Measurements from ENCODE around the gene UBR1.

Gene UBR1

DNA sequence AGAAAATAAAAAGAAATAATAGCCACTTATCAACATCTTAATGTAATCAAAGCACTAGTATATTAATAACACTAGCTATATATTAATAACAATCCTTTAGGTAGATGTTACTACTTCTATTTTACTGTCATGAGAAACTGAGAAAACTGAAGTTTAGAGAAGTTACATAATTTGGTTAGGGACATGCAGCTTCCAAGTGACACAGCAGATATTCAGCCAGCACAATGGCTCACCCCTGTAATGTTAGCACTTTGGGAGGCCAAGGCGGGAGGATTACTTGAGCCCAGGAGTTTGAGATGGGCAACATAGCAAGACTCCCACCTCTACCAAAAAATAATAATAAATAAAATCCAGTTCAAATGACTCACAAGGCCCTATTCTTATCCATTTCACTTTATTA is 1.9 kb upstream of the UBR1 start:
- DNase-seq (ENCODE audit: low spot score) = no peak

DNA sequence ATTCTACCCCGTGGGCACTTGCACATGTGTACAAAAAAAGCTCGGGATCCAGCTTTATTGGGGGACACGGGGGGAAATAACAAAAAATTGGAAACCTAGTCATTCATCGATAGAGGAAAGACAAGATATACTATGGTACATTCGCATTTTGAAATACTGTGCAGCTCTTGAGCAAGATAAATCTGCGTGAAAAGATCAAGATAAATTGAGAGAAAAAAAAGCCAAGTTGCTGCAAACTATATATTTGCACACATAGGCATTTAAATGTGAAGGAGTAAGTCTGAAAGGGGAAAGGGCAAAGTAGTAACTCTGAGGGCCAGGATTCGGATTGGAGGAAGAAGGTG is 620 bp upstream of the UBR1 start:
- DNase-seq (ENCODE audit: low spot score) = no peak

DNA sequence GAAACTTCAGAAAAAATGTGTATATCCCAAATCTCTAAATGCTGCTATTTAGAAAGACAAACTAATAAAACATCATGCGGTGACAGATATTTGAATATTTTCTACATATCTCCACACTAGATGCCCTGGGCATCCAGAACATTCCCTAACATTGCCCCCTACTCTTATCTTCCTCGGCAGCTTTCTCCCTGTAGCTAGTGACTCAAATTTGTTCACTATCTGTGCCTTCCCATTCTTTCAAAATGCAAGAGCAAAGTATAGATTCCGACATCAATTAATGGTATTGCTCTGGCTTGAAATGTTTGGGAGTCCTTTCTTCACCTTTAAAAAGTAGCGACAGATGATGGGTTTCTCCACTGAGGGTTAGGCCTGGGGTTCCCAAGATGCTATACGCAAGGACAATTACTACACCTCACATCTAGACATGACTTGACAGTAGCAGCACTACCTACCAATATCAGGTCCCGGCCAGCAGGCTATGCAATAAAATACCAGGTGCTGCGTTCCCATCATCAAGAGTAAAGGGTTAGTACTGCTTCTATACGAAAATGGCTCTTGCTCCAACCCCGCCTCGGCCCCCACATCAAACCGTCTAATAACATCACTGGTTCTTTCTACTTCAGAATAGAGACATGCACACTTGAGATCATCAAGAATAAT is 631 bp downstream of the UBR1 start:
- DNase-seq (ENCODE audit: low spot score) = peak; percentile 11

GRCh38 chr15:43104426-43104825 is 1.4 kb downstream of the UBR1 start:
- no peak for DNase-seq (ENCODE audit: low spot score)

GRCh38 chr15:43103907-43104306 is 1.9 kb downstream of the UBR1 start:
- DNase-seq (ENCODE audit: low spot score) = no peak

DNA sequence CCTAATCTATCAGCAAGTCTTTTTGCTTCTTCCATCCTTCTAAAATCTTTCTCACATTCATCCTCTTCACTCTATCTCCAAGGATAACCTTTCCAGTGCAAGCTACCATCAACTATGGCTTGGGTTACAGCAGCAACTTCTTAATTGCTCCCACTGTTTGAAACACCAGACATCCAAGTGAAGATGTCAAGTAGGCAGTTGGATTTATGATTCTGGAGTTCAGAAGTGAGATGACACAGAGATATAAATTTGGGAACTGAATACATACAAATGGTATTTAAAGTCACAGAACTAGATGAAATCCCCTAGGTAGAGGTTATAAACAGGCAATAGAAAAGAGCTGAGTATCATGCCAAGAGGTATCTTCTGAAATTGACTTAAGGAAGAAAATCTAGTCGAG is 3.7 kb downstream of the UBR1 start:
- no peak for DNase-seq (ENCODE audit: low spot score)

DNA sequence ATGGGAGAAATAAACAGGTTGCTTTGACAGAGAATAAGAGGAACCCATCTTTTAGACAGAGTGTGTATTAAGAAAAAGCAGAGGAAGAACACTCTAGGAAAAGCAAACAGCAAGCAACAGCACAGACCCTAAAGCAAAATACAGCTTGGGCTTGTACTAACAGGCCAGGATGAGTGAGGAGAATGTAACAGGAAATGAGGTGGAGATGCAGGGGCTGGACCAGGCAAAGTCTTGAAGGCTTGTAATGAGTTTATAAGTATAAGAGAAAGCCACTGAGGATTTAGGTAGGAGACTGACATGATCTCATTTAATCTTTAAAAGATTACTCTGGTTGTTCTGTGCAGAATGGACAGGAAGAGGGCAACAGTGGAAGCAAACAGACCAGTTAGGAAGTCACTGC is 4.9 kb downstream of the UBR1 start:
- no peak for DNase-seq (ENCODE audit: low spot score)

- no peak for DNase-seq (ENCODE audit: low spot score)
These were observed 6.6 kb downstream of the UBR1 start for GRCh38 chr15:43099105-43099845.

DNA sequence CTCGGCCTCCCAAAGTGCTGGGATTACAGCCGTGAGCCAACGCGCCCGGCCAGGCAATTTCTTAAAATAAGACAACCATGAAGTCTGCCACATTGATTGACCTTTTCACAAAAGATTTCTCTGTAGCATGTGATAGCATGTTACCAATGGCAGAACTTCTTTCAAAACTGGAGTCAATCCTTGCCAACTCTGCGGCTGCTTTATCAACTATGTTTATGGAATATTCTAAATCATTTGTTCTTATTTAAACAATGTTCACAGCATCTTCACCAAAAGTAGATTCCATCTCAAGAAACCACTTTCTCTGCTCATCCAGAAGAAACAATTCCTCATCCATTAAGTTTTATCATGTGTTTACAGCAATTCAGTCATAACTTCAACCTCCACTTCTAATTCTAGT is 9.4 kb downstream of the UBR1 start:
- DNase-seq (ENCODE audit: low spot score) = no peak

DNA sequence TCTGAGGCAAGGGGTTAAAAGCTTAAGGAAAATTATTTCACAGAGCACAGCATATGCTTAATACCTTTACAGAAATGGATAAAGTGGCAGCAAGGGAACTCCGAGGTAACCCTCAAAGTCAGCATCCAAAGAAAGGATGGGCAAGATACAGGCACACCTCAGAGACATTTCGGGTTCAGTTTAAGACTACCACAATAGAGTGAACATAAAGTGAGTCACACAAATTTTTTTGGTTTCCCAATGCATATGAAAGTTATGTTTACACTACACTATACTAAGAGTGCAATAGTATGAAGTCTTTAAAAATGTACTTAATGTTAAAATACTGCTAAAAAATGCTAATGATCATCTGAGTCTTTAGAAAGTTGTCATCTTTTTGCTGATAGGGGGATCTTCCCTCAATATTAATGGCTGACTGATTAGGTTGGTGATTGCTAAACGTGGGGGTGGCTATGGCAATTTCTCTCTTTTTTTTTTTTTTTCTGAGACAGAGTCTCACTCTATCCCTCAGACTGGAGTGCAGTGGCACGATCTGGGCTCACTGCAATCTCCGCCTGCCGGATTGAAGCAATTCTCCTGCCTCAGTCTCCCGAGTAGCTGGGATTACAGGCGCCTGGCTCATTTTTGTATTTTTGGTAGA is 10.0 kb downstream of the UBR1 start:
- no peak for DNase-seq (ENCODE audit: low spot score)

GRCh38 chr15:43095243-43095642 is 10.6 kb downstream of the UBR1 start:
- no peak for DNase-seq (ENCODE audit: low spot score)

DNA sequence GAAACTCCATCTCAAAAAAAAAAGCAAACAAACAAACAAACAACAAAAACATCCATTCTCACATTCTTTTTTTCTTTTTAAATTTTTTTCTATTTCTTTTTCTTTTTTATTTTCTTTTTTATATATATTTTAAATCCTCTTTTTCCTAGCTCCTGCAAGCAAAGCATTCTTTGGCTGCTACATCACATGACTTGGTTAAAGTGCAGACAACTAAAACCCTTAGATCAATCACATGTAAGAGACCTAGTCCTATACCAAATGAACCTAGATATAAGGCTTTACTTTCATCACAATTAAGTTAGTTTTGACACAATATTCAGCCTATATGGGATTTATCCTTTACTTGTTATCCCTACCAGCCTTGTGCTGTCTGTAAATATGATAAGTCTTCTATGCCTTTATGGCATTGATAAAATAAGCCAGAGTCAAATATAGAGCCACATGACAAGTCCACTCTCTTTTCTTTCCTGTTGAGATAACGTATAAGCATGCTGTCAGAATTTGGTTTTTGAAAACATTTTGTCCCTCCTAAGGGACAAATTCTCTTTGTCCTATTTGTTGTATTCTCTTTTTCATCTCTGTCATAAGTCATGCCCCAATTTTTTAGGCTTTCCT is 11.3 kb downstream of the UBR1 start:
- no peak for DNase-seq (ENCODE audit: low spot score)

- peak; percentile 40 for DNase-seq (ENCODE audit: low spot score)
These were observed 12.8 kb downstream of the UBR1 start for GRCh38 chr15:43093026-43093425.

DNA sequence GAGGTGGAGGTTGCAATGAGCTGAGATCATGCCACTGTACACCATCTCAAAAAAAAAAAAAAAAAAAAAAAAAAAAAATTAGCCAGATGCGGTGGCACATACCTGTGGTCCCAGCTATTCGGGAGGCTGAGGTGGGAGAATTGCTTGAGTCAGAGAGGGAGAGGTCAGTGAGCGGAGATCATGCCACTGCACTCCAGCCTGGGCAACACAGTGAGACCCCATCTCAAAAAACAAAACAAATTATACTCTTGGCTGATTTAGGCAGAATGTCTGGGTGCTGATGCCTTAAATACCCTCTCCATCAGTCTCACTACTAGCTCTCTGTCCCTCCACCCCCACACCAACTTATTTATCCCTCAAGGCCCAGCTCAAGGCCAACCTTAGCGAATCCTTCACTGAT is 14.0 kb downstream of the UBR1 start:
- no peak for DNase-seq (ENCODE audit: low spot score)

DNA sequence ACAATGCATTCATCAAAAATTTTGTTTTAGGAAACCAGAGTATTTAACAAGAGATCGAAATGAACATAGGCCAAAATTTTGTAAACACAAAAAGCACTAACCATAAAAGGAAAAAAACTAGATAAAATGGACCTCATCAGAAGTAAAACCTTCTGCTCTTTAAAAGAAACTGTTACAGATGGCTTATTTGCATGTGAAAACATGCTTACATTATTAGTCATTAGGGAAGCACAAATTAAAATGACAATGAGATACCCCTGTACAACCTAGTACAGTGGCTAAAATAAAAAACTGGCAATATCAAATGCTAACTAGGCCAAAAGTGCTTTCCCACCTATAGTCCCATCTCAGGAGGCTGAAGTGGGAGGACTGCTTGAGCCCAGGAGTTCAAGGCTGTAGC is 19.3 kb downstream of the UBR1 start:
- DNase-seq (ENCODE audit: low spot score) = peak; percentile 18

GRCh38 chr15:43085921-43086320 is 19.9 kb downstream of the UBR1 start:
- DNase-seq (ENCODE audit: low spot score) = peak; percentile 13

- DNase-seq (ENCODE audit: low spot score) = no peak
These were observed 23.3 kb downstream of the UBR1 start for GRCh38 chr15:43082509-43082908.

- no peak for DNase-seq (ENCODE audit: low spot score)
These were observed 24.6 kb downstream of the UBR1 start for GRCh38 chr15:43081283-43081682.

GRCh38 chr15:43071451-43071850 is 34.4 kb downstream of the UBR1 start:
- no peak for DNase-seq (ENCODE audit: low spot score)

GRCh38 chr15:43070893-43071292 is 34.9 kb downstream of the UBR1 start:
- no peak for DNase-seq (ENCODE audit: low spot score)

DNA sequence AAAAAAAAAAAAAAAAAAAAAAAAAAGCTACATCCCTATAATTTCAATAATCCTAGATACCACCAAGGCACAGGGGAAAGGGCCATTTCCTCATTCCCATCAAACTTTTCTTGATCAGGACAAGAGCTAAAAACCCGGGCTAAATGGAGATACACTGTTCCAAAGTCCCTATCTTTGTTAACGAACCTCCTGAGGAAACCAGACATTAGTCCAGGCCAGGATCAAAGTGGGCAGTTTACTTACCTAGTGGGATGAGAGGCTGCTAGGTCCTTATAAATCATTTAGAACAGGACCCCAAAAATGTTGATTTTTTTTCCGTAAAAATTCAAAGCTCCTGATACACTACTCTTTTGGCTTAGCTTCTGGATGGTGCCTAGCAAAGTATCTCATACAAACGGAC is 35.6 kb downstream of the UBR1 start:
- no peak for DNase-seq (ENCODE audit: low spot score)

DNA sequence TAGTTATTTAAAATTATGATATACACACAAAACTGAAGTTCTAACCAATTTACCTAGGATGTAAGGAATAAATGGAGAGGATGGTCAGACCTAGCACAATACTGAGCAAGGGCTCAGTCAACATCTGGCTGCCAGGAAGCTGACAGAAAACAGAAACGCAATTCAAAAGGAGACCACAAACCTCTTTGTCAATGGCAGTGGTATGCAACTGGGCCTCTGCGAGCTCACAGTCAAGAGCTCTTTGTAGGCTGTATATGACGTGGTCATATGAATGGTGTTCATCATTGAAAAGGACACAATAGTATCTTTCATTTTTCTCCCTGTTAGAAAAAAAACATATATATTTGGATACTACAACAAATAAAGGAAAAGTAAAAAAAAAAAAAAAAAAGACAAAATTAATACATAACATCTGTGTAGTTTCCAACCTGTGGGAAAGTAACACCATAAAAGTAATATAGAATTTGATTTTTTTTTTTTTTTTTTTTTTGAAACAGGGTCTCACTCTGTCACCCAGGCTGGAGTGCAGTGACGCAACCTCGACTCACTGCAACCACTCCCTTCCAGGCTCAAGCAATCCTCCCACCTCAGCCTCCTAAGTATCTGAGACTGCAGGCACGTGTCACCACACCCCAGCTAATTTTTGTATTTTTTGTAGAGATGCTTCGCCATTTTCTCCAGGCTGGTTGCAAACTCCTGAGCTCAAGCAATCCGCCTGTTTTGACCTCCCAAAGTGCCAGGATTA is 37.9 kb downstream of the UBR1 start:
- peak; percentile 14 for DNase-seq (ENCODE audit: low spot score)
